Large intestine (tissue), 3 donors: ENCODE results near the gene CSF2. TPM values are rescaled to one million over a fixed set of nuclear protein-coding genes. Genes with fewer than 3 reads are reported as not detected.

ENCODE experiments used
- DNase-seq, 2 donors: peaks; one replicate each; pipeline versions ENCODE4 v3.0.0 to v3.0.0-alpha.2; 2013
- H3K27ac ChIP-seq: one replicate; pipeline ENCODE4 v1.5.1; 2013; ENCODE audit warnings: low read length
- H3K27me3 ChIP-seq: 2 replicates; pipeline ENCODE4 v1.6.1; 2013; ENCODE audit warnings: low read length; ENCODE audit not compliant: control insufficient read depth, insufficient read depth
- H3K36me3 ChIP-seq: 2 replicates; pipeline ENCODE4 v1.6.1; 2013; ENCODE audit warnings: low read length; ENCODE audit not compliant: control insufficient read depth, insufficient read depth
- H3K4me1 ChIP-seq: one replicate; pipeline ENCODE4 v1.6.1; 2013; ENCODE audit warnings: low read length; ENCODE audit not compliant: control insufficient read depth, insufficient read depth
- H3K4me3 ChIP-seq: one replicate; pipeline ENCODE4 v1.5.1; 2013; ENCODE audit warnings: low read length
- H3K9me3 ChIP-seq: one replicate; pipeline ENCODE4 v1.6.1; 2013; ENCODE audit warnings: mild to moderate bottlenecking, low read depth, low read length, moderate library complexity; ENCODE audit not compliant: control insufficient read depth
- WGBS: methylation state at CpG from one replicate; pipeline ENCODE4 v1.1.5; 2013; ENCODE audit warnings: low lambda C conversion rate; ENCODE audit not compliant: insufficient coverage; 5-methylcytosine and 5-hydroxymethylcytosine counted together
- polyA plus RNA-seq: library from polyadenylated mRNA; unstranded; fragments of 120-200 nt; gene quantifications from one replicate; pipeline ENCODE4 v1.2.1, GENCODE V29; 2013

Gene CSF2
- polyA plus RNA-seq, 1 donor = not detected

- Histone ChIP-seq H3K4me3 (no peak overlapping the region), H3K27me3 (no peaks in the 10 kb centered on the region), H3K9me3 (no peaks in the 10 kb centered on the region), H3K27ac (no peak overlapping the region), H3K4me1 (no peaks in the 10 kb centered on the region), H3K36me3 (no peaks in the 10 kb centered on the region)
- WGBS = no CpG with 5 or more reads among the region's 9 CpGs
- no peak for DNase-seq
Observed at GRCh38 chr5:132054697-132055440, 18.7 kb upstream of the CSF2 start.

GRCh38 chr5:132055441-132055807 is 18.2 kb upstream of the CSF2 start:
- H3K4me3 ChIP-seq = no peak overlapping the region
- no CpG with 5 or more reads among the region's 1 CpG for WGBS
- no peaks in the 10 kb centered on the region for H3K27me3 ChIP-seq
- no peaks in the 10 kb centered on the region for H3K4me1 ChIP-seq
- DNase-seq = no peak
- H3K36me3 ChIP-seq = no peaks in the 10 kb centered on the region
- no peak overlapping the region for H3K27ac ChIP-seq
- no peaks in the 10 kb centered on the region for H3K9me3 ChIP-seq

DNA sequence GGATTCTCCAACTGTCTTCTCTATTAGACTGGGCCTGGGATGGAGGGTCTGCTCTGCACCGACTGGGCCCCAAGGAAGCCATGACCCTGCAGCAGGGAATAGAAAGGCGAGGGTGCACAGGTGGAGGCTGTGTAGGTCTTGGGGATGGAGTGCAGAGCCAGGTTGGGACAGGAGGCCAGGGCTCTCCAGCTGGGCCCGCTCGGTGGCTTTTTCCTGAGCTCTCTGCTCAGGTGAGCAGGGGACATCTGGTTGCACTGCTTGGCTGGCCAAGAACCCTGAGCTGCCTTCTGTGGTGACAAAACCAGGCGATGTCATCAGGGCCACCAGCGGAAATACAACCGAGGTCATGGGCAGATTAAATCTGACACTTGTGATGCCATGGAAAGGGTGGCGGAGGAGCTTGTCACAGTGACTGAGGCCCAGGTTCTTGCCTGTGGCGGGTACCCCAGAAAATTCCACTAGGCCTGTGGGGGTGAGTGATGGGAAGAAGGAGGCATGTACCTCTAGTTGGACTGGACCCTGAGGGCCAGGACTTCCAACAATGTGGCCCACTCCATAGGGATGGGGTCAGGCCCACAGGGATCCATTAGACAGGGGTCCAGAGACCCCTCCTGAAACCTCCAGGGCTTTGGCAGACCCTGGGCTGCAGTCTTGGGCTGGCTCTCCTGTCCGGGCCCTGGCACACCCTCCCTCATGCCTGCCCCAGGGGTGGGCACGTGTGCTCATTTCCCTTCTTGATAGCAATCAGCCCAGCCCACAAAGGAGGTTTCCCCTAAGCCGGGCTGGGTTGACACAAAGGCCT is 17.6 kb upstream of the CSF2 start:
- Histone ChIP-seq H3K4me3 (no peak overlapping the region), H3K27ac (no peak overlapping the region), H3K27me3 (no peaks in the 10 kb centered on the region), H3K9me3 (no peaks in the 10 kb centered on the region), H3K36me3 (no peaks in the 10 kb centered on the region), H3K4me1 (no peaks in the 10 kb centered on the region)
- no CpG with 5 or more reads among the region's 12 CpGs for WGBS
- DNase-seq = no peak

- Histone ChIP-seq H3K4me1 (no peaks in the 10 kb centered on the region), H3K27ac (no peak overlapping the region), H3K36me3 (no peaks in the 10 kb centered on the region), H3K4me3 (no peak overlapping the region), H3K9me3 (no peaks in the 10 kb centered on the region), H3K27me3 (no peaks in the 10 kb centered on the region)
- WGBS = no CpG with 5 or more reads among the region's 14 CpGs
- DNase-seq = no peak
Observed at GRCh38 chr5:132056610-132057497, 16.7 kb upstream of the CSF2 start.

DNA sequence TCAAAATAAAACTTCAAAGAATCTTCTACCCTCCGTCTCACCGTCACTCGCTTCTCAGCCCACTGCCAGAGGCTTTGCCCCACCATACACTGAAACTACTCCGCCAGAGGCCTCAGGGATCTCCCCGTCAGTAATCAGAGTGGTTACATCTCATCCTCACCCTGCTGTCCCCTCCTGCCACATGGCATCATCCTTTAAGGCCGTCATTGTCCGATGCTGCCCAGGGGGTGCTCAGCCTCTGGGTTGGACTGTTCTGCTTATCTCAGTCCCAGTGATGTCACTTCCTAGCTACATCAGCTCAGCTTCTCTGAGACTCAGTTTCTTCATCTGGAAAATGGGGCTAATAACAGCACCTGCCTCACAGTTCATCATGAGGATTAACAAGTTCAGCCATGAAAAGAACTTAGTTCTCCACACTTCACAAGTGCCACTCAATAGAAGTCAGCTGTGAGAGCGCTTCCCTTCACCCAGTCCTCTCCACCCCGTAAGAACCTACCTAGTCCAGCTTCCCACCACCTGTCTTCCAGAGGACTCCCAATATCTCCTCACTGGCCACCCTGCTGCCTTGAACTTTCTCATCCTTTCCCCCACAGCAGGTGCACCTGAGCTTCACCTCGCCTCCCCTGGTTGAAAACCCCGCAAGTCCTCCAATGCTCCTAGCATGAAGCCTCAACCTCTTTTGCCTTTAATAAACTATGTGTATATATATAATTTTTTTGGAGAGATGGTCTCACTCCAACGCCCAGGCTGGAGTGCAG is 15.9 kb upstream of the CSF2 start:
- no peak overlapping the region for H3K27ac ChIP-seq
- H3K36me3 ChIP-seq = no peaks in the 10 kb centered on the region
- no CpG with 5 or more reads among the region's 12 CpGs for WGBS
- no peak for DNase-seq
- no peaks in the 10 kb centered on the region for H3K9me3 ChIP-seq
- no peaks in the 10 kb centered on the region for H3K4me1 ChIP-seq
- H3K27me3 ChIP-seq = no peaks in the 10 kb centered on the region
- no peak overlapping the region for H3K4me3 ChIP-seq

DNA sequence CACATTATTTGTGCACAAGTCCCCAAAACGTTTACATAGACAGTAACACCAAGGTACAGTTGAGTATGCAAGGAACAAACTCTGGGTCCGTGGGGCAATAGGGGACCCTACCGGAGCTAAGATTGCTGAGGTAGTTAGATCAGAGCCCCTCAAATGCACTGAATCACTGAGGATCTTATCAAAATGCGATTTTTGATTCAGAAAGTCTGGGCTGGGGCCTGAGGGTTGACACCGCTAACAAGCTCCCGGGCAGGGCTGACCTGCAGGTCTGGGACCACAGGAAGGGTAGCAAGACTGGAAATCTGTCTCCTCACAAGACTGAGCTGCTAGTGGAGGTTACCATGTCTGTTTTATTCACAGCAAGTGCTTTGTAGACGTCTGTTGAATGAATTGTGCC is 14.9 kb upstream of the CSF2 start:
- H3K4me1 ChIP-seq = no peaks in the 10 kb centered on the region
- no peak for DNase-seq
- H3K9me3 ChIP-seq = no peaks in the 10 kb centered on the region
- H3K27ac ChIP-seq = no peak overlapping the region
- H3K36me3 ChIP-seq = no peaks in the 10 kb centered on the region
- H3K4me3 ChIP-seq = no peak overlapping the region
- no peaks in the 10 kb centered on the region for H3K27me3 ChIP-seq
- 80% methylated on average over 1 of the region's 7 CpGs for WGBS

GRCh38 chr5:132059043-132059695 is 14.4 kb upstream of the CSF2 start:
- DNase-seq = no peak
- H3K27me3 ChIP-seq = no peaks in the 10 kb centered on the region
- WGBS = no CpG with 5 or more reads among the region's 9 CpGs
- H3K36me3 ChIP-seq = no peaks in the 10 kb centered on the region
- H3K4me1 ChIP-seq = no peaks in the 10 kb centered on the region
- H3K4me3 ChIP-seq = no peak overlapping the region
- no peak overlapping the region for H3K27ac ChIP-seq
- H3K9me3 ChIP-seq = no peaks in the 10 kb centered on the region

DNA sequence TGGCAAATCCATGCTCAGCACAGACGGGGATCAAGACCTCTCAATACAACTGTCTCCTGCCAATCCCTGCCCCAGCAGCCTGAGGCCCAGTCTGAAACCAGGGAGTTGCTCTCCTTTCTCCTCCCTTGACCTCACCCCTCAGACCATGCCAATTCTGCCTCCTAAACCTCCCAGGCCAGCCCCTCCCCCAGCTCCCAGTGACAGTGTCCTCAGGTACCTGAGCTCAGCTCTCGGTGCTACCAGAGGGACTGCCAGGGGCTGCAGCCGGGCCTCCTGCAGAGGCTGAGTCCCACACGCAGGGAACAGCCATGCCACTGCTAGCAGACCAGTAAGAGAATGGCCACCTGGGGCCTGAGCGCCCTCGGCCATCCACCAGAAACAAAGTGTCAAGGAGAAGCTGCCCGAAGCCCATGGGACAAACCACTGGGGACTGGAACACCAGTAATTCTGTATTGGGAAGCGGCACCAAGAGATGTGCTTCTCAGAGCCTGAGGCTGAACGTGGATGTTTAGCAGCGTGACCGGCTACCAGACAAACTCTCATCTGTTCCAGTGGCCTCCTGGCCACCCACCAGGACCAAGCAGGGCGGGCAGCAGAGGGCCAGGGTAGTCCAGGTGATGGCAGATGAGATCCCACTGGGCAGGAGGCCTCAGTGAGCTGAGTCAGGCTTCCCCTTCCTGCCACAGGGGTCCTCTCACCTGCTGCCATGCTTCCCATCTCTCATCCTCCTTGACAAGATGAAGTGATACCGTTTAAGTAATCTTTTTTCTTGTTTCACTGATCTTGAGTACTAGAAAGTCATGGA is 13.7 kb upstream of the CSF2 start:
- Histone ChIP-seq H3K36me3 (no peaks in the 10 kb centered on the region), H3K4me1 (no peaks in the 10 kb centered on the region), H3K27me3 (no peaks in the 10 kb centered on the region), H3K9me3 (no peaks in the 10 kb centered on the region), H3K4me3 (no peak overlapping the region), H3K27ac (no peak overlapping the region)
- no peak for DNase-seq
- WGBS = no CpG with 5 or more reads among the region's 13 CpGs

DNA sequence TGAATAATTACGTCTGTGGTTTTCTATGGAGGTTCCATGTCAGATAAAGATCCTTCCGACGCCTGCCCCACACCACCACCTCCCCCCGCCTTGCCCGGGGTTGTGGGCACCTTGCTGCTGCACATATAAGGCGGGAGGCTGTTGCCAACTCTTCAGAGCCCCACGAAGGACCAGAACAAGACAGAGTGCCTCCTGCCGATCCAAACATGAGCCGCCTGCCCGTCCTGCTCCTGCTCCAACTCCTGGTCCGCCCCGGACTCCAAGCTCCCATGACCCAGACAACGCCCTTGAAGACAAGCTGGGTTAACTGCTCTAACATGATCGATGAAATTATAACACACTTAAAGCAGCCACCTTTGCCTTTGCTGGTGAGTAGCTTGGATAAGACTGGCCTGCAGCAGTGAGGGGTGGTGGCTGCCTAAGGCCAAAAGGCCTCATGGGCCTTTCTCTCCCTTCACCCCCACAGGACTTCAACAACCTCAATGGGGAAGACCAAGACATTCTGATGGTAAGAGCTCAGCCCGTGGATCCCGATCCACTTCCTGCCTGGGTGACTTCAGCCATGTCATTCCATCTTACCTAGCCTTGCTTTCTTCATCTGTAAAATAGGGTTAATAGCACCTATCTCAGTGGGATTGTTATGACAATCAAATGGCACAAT is 13.0 kb upstream of the CSF2 start, which contains the start of gene IL3:
Gene IL3, plus strand, starts transcription at position 155 of the 661 bp plus-strand sequence. Its CDS starts 52 bp downstream, at position 207.
- H3K36me3 ChIP-seq = no peaks in the 10 kb centered on the region
- H3K27me3 ChIP-seq = no peaks in the 10 kb centered on the region
- no peak within 1 kb of the TSS for H3K4me3 ChIP-seq
- H3K4me1 ChIP-seq = no peaks in the 10 kb centered on the region
- no CpG with 5 or more reads among the region's 16 CpGs for WGBS
- no peak within 1 kb of the TSS for H3K27ac ChIP-seq
- H3K9me3 ChIP-seq = no peaks in the 10 kb centered on the region
- no peak for DNase-seq
